HUES48 (cell line): ENCODE results near the gene GCGR.

Experiments
- H3K27ac ChIP-seq: one replicate; pipeline ENCODE4 v1.7.0; 2013; ENCODE audit warnings: low read depth, low read length, inconsistent platforms
- H3K27me3 ChIP-seq: 2 replicates; pipeline ENCODE4 v1.6.1; 2013; ENCODE audit warnings: mild to moderate bottlenecking, low read length; ENCODE audit not compliant: control insufficient read depth, insufficient read depth
- H3K36me3 ChIP-seq: 2 replicates; pipeline ENCODE4 v1.6.1; 2013; ENCODE audit warnings: low read length; ENCODE audit not compliant: control insufficient read depth, insufficient read depth
- H3K4me1 ChIP-seq: 2 replicates; pipeline ENCODE4 v1.6.1; 2013; ENCODE audit warnings: mild to moderate bottlenecking, low read length; ENCODE audit not compliant: control insufficient read depth, insufficient read depth
- H3K4me3 ChIP-seq: 2 replicates; pipeline ENCODE4 v1.5.1; 2013; ENCODE audit warnings: mild to moderate bottlenecking, low read depth, low read length
- H3K9ac ChIP-seq: 2 replicates; pipeline ENCODE4 v1.6.1; 2013; ENCODE audit warnings: mild to moderate bottlenecking, low read depth, low read length, moderate library complexity
- H3K9me3 ChIP-seq: 2 replicates; pipeline ENCODE4 v1.6.1; 2013; ENCODE audit warnings: low read length; ENCODE audit not compliant: control insufficient read depth, insufficient read depth

Gene GCGR

GRCh38 chr17:81803728-81804558 is at the start of gene GCGR:
GCGR (plus strand) TSS chr17:81804150; CDS start chr17:81809019, 4,869 bp downstream.
- Histone ChIP-seq H3K9ac (no peak within 1 kb of the TSS), H3K27me3 (peaks cover 63% of the 10 kb centered on the region), H3K4me3 (peak within 1 kb of the TSS; percentile 51; the same call in 1 of the 2 replicates), H3K4me1 (no peaks in the 10 kb centered on the region), H3K9me3 (no peaks in the 10 kb centered on the region), H3K27ac (no peak within 1 kb of the TSS), H3K36me3 (no peaks in the 10 kb centered on the region)

- H3K9ac ChIP-seq, result no peak overlapping the region
- H3K4me3 ChIP-seq, result no peak overlapping the region
- H3K36me3 ChIP-seq, result no peaks in the 10 kb centered on the region
- no peaks in the 10 kb centered on the region for H3K9me3 ChIP-seq
- H3K27ac ChIP-seq, result no peak overlapping the region
- H3K27me3 ChIP-seq, result no peaks in the 10 kb centered on the region
- H3K4me1 ChIP-seq, result no peaks in the 10 kb centered on the region
These were observed 11.0 kb upstream of the GCGR start for GRCh38 chr17:81792675-81793615.

DNA sequence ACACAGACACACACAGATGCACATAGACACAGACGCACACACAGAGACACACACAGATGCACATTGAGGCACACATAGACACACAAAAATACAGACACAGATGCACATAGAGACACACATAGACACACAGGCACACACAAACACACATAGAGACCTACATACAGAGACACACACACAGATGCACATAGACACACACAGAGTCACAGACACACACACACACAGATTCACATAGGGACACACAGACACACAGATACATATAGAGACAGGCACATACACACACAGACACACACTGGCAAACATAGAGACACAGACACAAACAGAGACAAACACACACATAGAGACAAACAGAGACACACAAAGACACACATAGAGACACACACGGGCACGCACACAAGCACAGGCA is 9.9 kb upstream of the GCGR start:
- Histone ChIP-seq H3K9ac (no peak overlapping the region), H3K27me3 (no peaks in the 10 kb centered on the region), H3K27ac (no peak overlapping the region), H3K9me3 (no peaks in the 10 kb centered on the region), H3K36me3 (no peaks in the 10 kb centered on the region), H3K4me3 (no peak overlapping the region), H3K4me1 (no peaks in the 10 kb centered on the region)

DNA sequence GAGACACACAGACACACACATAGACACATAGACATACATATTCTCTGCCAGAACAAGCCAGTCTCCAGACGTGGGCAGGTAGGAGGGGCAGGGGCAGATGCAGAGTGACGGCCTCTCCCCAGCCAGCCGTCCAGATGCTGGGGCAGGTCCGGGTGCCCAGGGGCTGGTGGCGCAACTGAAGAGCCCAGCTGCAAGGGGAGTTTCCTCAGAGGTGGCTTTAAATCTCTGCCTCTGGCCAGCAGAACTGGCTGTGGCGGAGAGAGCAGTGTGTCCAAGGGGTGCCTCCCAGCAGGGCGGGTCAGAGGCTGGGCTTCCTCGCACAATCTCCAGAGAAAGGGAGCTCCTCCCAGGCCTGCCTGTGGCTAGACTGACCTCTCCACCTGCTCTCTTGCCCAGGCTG is 9.4 kb upstream of the GCGR start:
- no peaks in the 10 kb centered on the region for H3K36me3 ChIP-seq
- no peaks in the 10 kb centered on the region for H3K4me1 ChIP-seq
- H3K9me3 ChIP-seq, result no peaks in the 10 kb centered on the region
- H3K27me3 ChIP-seq, result no peaks in the 10 kb centered on the region
- no peak overlapping the region for H3K27ac ChIP-seq
- no peak overlapping the region for H3K9ac ChIP-seq
- H3K4me3 ChIP-seq, result no peak overlapping the region

DNA sequence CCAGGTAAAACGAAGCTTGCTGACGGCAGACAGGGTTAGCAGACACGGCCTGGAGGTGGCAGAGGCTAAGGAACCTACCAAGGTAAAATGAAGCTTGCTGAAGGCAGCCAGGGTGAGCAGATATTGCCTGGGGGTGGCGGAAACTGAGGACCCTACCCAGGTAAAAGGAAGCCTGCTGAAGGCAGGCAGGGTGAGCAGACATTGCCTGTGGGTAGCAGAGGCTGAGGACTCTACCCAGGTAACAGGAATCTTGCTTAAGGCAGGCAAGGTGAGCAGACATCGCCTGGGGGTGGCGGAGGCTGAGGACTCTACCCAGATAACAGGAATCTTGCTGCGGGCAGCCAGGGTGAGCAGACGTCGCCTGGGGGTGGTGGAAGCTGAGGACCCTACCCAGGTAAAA is 2.6 kb upstream of the GCGR start:
- Histone ChIP-seq H3K27ac (no peak overlapping the region), H3K9me3 (no peaks in the 10 kb centered on the region), H3K4me3 (no peak overlapping the region), H3K27me3 (peaks cover 54% of the 10 kb centered on the region), H3K36me3 (no peaks in the 10 kb centered on the region), H3K9ac (no peak overlapping the region), H3K4me1 (no peaks in the 10 kb centered on the region)

DNA sequence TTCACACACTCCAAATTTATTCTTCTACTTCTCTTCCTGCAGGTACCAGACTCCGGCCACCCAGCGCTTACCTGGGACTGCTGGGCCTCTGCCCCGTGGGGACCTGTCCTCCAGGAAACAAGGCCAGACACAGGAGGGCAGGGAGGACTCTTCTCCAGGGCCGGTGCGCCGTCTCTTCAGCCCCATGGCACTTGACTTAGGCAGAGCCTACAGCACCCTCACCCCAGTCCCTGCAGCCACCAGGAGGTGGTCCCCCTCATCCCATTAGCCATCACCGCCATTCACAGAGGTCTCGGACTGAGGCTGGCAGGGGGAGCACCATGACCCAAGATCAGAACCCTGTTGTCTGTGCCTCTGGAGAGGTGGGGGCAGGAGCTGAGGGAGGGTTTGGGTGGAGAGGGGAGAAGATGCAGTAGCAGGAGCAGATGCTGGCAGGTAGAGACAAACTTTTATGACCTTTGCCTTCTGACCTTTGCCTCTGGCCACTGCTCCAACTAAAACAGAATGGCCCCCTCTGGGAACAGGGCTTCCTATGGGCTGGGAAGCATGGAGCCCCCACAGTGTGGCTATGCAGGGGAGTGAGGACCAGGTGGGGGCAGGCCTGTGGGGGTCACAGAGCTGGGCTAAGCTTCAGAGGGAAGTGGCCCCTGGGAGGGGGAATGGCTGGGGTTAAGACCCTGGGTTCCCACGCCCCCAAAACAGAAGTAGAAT is 1.7 kb upstream of the GCGR start:
- Histone ChIP-seq H3K27ac (no peak overlapping the region), H3K9me3 (no peaks in the 10 kb centered on the region), H3K27me3 (peaks cover 61% of the 10 kb centered on the region), H3K36me3 (no peaks in the 10 kb centered on the region), H3K4me3 (no peak overlapping the region), H3K4me1 (no peaks in the 10 kb centered on the region), H3K9ac (no peak overlapping the region)

GRCh38 chr17:81802856-81803643 is 900 bp upstream of the GCGR start:
- no peaks in the 10 kb centered on the region for H3K4me1 ChIP-seq
- H3K4me3 ChIP-seq, result peak overlapping the region; percentile 51; the same call in 1 of the 2 replicates

GRCh38 chr17:81804559-81805399 is 829 bp downstream of the GCGR start:
- H3K9ac ChIP-seq, result no peak overlapping the region
- no peaks in the 10 kb centered on the region for H3K4me1 ChIP-seq
- peaks cover 63% of the 10 kb centered on the region for H3K27me3 ChIP-seq
- no peak overlapping the region for H3K27ac ChIP-seq
- H3K4me3 ChIP-seq, result peak overlapping the region; percentile 51; the same call in 1 of the 2 replicates
- no peaks in the 10 kb centered on the region for H3K9me3 ChIP-seq
- H3K36me3 ChIP-seq, result no peaks in the 10 kb centered on the region

More at GRCh38 chr17:81802856-81803643, 900 bp upstream of the GCGR start:
- H3K36me3 ChIP-seq, result no peaks in the 10 kb centered on the region
- H3K9ac ChIP-seq, result no peak overlapping the region
- H3K27me3 ChIP-seq, result peaks cover 63% of the 10 kb centered on the region
- no peak overlapping the region for H3K27ac ChIP-seq
- no peaks in the 10 kb centered on the region for H3K9me3 ChIP-seq

DNA sequence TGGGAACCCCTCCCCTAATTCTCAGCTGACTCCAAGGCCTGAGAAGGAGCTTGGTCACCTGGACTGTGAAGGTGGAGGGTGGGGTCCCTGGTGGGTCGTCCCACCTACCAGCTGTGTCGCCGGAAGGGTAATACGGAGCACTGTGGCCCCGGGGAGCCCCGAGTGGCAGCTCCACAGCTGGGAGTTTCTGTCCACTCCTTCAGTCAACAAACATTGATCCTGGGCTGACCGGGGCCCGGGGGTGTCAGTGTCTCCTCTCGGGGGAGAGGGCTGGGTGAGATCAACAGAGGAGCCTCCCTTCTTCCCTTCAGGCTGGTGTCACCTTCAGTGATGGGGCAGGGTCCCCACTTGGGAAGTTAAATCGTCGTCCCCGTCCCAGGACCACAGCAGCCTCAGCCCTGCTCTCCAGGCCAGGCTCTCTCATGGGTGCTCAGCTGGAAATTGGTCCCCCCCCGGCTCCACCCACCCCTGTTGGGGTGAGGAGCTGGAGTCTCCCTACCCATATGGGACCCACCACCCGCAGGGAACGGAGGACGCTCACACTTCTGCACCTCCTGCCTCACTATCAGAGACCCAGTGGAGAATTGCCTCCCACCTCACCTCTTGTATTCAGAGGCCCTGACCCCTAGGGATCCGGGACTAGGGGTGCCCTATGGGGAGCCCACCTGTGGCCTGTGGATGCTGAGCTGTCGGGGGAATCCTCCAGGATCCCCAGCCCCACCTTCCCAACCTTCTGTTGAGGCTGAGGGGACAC is 1.9 kb downstream of the GCGR start:
- Histone ChIP-seq H3K36me3 (no peaks in the 10 kb centered on the region), H3K27ac (no peak overlapping the region), H3K4me1 (no peaks in the 10 kb centered on the region), H3K9ac (no peak overlapping the region), H3K4me3 (no peak overlapping the region), H3K27me3 (peaks cover 61% of the 10 kb centered on the region), H3K9me3 (no peaks in the 10 kb centered on the region)
